ENCODE data around the gene DDX56. TPM values are rescaled to one million over a fixed set of nuclear protein-coding genes. Genes with fewer than 3 reads are reported as not detected.

DDX56 gene
- polyA plus RNA-seq, 1 experiment = 45.9 TPM

DNA sequence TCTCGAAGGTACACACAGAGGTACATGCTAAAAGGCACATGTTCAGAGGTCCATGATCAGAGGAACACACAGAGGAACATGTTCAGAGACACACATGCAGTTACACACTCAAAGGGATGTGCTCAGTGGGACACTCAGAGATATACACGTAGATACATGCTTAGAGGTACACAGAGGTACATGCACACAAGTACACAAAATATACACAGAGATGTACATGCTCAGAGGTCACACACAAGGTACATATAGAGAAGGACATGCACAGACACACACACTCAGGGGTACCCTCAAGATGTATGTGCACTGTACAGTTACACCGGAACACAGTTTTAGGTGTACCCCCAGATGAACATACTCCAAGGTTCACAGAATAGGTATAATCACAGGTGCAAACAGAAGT, 51.4 kb downstream of the DDX56 start:
- CTCF ChIA-PET = no interaction called here
- DNase-seq (ENCODE audit: low read depth, low spot score) = no peak
- TF ChIP-seq, protein P1, sequence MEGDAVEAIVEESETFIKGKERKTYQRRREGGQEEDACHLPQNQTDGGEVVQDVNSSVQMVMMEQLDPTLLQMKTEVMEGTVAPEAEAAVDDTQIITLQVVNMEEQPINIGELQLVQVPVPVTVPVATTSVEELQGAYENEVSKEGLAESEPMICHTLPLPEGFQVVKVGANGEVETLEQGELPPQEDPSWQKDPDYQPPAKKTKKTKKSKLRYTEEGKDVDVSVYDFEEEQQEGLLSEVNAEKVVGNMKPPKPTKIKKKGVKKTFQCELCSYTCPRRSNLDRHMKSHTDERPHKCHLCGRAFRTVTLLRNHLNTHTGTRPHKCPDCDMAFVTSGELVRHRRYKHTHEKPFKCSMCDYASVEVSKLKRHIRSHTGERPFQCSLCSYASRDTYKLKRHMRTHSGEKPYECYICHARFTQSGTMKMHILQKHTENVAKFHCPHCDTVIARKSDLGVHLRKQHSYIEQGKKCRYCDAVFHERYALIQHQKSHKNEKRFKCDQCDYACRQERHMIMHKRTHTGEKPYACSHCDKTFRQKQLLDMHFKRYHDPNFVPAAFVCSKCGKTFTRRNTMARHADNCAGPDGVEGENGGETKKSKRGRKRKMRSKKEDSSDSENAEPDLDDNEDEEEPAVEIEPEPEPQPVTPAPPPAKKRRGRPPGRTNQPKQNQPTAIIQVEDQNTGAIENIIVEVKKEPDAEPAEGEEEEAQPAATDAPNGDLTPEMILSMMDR (IDR thresholded peaks at IDR 0.05; ENCODE audit: low read depth, low read length) = no peak
- no peak overlapping the region for H3K4me3 ChIP-seq (ENCODE audit: low read depth, low read length)
- POLR2A ChIA-PET = no interaction called here
- no peak overlapping the region for H3K27ac ChIP-seq (ENCODE audit: low read depth, low read length)
- peaks cover 5% of the 10 kb centered on the region; the same call in 1 of the 2 replicates for H3K9me3 ChIP-seq (ENCODE audit: control insufficient read depth, insufficient read depth, low read length)
- peaks cover 16% of the 10 kb centered on the region for H3K27me3 ChIP-seq (ENCODE audit: control insufficient read depth, insufficient read depth, low read length)

DNA sequence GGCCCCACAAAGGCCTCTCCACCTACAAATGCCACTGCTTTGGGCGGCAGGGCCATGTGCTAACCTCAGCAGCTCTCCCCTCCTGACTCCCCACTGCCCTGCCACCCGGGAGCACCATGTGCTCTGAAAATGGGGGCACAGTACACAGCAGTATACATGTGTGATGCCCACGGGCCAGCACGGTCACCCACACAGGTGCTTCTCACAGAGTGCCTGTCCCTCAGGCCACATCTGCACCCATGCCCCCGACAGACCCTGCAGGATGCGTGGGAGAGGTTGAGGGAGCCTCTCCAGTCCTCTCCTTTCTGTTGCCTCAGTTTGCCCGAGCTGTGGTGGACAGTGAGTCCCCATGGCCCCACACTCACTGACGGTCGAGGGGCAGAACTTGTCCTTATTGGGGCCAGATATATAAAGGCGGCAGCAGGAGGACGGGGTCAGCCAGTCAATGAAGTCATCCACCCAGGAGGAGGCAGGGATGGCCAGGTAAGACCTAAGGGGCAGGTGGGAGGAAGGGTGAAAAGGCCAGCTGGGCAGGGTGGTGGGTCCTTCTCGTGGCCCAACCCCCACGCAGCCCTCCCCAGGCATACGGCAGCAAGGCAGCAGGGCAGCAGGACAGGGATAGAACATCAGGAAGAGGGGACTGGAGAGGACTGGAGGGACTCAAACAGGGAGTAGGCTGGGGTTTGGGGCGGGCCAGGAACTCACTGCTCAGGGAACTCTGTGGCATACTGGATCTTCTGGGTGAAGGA, 52.2 kb downstream of the DDX56 start:
- Histone ChIP-seq H3K27me3 (ENCODE audit: control insufficient read depth, insufficient read depth, low read length) (peaks cover 16% of the 10 kb centered on the region), H3K4me3 (ENCODE audit: low read depth, low read length) (no peak overlapping the region), H3K9me3 (ENCODE audit: control insufficient read depth, insufficient read depth, low read length) (peaks cover 5% of the 10 kb centered on the region; the same call in 1 of the 2 replicates), H3K27ac (ENCODE audit: low read depth, low read length) (no peak overlapping the region)
- DNase-seq (ENCODE audit: low read depth, low spot score) = no peak
- TF ChIP-seq, protein P1 (IDR thresholded peaks at IDR 0.05; ENCODE audit: low read depth, low read length) = no peak
- ChIA-PET CTCF (no interaction called here), POLR2A (no interaction called here)

DNA sequence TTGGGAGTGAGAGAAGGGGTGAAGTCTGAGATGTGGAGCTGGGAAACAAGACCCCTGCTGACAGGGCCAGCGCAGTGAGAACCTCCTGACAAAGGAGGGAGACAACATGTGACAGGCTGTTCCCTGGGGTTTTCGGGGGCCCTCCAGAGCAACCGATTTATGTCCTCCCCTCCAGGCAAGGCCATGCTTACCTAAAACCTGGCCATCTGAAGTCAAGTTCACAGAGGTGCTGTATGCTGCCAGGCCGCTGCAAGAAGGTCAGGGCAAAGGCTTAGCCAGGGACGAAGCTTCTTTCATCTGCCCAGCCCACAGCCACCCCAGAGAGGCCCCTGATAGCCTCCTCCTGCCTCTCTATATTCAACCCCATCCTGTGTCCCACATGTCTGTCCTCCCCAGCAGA, 53.1 kb downstream of the DDX56 start:
- Histone ChIP-seq H3K9me3 (ENCODE audit: control insufficient read depth, insufficient read depth, low read length) (peaks cover 5% of the 10 kb centered on the region; the same call in 1 of the 2 replicates), H3K4me3 (ENCODE audit: low read depth, low read length) (no peak overlapping the region), H3K27me3 (ENCODE audit: control insufficient read depth, insufficient read depth, low read length) (peaks cover 16% of the 10 kb centered on the region), H3K27ac (ENCODE audit: low read depth, low read length) (no peak overlapping the region)
- DNase-seq (ENCODE audit: low read depth, low spot score) = no peak
- ChIA-PET POLR2A (no interaction called here), CTCF (interaction anchor here (0.6 kb wide), 1 partner anchor 13 kb away, joined by 5 read pairs; no protein-coding TSS in a partner anchor)
- TF ChIP-seq, protein P1 (IDR thresholded peaks at IDR 0.05; ENCODE audit: low read depth, low read length) = no peak

DNA sequence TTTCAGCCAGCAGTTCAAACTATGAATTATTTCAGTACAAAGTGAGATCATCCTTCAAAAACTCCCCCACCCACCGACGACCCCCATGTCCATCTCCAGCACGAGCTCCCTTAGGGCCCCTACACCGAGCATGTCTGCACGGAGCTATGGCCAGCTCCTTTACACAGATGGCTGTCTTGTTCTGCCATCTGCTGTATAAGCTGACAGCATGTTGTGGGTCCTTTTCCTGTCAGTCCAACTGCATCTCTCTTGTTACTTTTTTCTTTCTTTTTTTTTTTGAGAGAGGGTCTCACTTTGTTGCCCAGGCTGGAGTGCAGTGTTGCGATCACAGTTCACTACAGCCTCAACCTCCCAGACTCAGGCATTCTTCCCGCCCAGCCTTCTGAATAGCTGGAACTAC, 54.2 kb downstream of the DDX56 start:
- POLR2A ChIA-PET = no interaction called here
- H3K27ac ChIP-seq (ENCODE audit: low read depth, low read length) = no peak overlapping the region
- no peaks in the 10 kb centered on the region for H3K9me3 ChIP-seq (ENCODE audit: control insufficient read depth, insufficient read depth, low read length)
- H3K4me3 ChIP-seq (ENCODE audit: low read depth, low read length) = no peak overlapping the region
- DNase-seq (ENCODE audit: low read depth, low spot score) = no peak
- TF ChIP-seq, protein P1 (IDR thresholded peaks at IDR 0.05; ENCODE audit: low read depth, low read length) = no peak
- CTCF ChIA-PET = interaction anchor here (0.6 to 1.0 kb wide), 2 partner anchors 9 to 15 kb away, joined by 5 read pairs; no protein-coding TSS in a partner anchor
- H3K27me3 ChIP-seq (ENCODE audit: control insufficient read depth, insufficient read depth, low read length) = peaks cover 16% of the 10 kb centered on the region

DNA sequence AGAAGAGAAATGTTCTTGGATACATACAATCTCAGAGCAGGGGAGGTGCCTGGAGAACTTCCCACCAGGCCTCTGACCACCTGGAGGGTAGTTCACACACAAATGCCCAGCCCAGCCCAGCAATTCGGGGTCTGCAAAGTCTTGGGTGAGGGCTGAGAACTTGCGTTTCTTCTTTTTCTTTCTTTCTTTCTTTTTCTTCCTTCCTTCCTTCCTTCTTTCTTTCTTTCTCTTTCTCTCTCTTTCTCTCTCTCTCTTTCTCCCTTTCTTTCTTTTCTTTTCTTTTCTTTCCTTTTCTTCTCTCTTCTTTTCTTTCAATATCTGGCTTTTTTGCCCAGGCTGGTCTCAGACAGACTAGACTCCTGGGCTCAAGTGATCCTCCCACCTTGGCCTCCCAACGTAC, 54.9 kb downstream of the DDX56 start:
- TF ChIP-seq, protein P1 (IDR thresholded peaks at IDR 0.05; ENCODE audit: low read depth, low read length) = no peak
- no peaks in the 10 kb centered on the region for H3K9me3 ChIP-seq (ENCODE audit: control insufficient read depth, insufficient read depth, low read length)
- H3K4me3 ChIP-seq (ENCODE audit: low read depth, low read length) = no peak overlapping the region
- ChIA-PET CTCF (interaction anchor here (0.6 to 1.0 kb wide), 2 partner anchors 10 to 15 kb away, joined by 5 read pairs; no protein-coding TSS in a partner anchor), POLR2A (no interaction called here)
- H3K27ac ChIP-seq (ENCODE audit: low read depth, low read length) = no peak overlapping the region
- no peak for DNase-seq (ENCODE audit: low read depth, low spot score)
- H3K27me3 ChIP-seq (ENCODE audit: control insufficient read depth, insufficient read depth, low read length) = peaks cover 16% of the 10 kb centered on the region

All from AG04450 (cell line).